H9 (cell line): ENCODE results near the gene NACC2. TPM values are rescaled to one million over a fixed set of nuclear protein-coding genes. Genes with fewer than 3 reads are reported as not detected.

Experiments used
- DNase-seq: peaks from one replicate; pipeline ENCODE4 v3.0.0-alpha.2; 2017
- H2AFZ ChIP-seq: one replicate; pipeline ENCODE4 v1.6.1; 2013; ENCODE audit warnings: mild to moderate bottlenecking, low read length, control low read depth, moderate library complexity
- H2AK5ac ChIP-seq: 2 replicates; pipeline ENCODE4 v1.6.1; 2013; ENCODE audit warnings: low read length, control low read depth, mixed read lengths; ENCODE audit not compliant: insufficient read length
- H2BK120ac ChIP-seq: one replicate; pipeline ENCODE4 v1.6.1; 2013; ENCODE audit warnings: low read depth, mild to moderate bottlenecking, low read length, control low read depth, inconsistent platforms; ENCODE audit not compliant: poor library complexity, severe bottlenecking
- H2BK12ac ChIP-seq: 2 replicates; pipeline ENCODE4 v1.6.1; 2013; ENCODE audit warnings: low read length, control low read depth, mixed read lengths, low read depth; ENCODE audit not compliant: insufficient read length
- H2BK15ac ChIP-seq: 2 replicates; pipeline ENCODE4 v1.6.1; 2013; ENCODE audit warnings: low read depth, low read length, control low read depth
- H2BK20ac ChIP-seq: one replicate; pipeline ENCODE4 v1.6.1; 2013; ENCODE audit warnings: low read depth, mild to moderate bottlenecking, low read length, control low read depth, inconsistent platforms; ENCODE audit not compliant: poor library complexity, severe bottlenecking
- H2BK5ac ChIP-seq: 2 replicates; pipeline ENCODE4 v1.6.1; 2013; ENCODE audit warnings: low read length, control low read depth, mixed read lengths; ENCODE audit not compliant: insufficient read length
- H3K14ac ChIP-seq: 2 replicates; pipeline ENCODE4 v1.6.1; 2013; ENCODE audit warnings: low read length, control low read depth; ENCODE audit not compliant: insufficient read depth
- H3K18ac ChIP-seq: 2 replicates; pipeline ENCODE4 v1.6.1; 2013; ENCODE audit warnings: low read depth, mild to moderate bottlenecking, mixed read lengths, low read length, control low read depth; ENCODE audit not compliant: insufficient read length
- H3K23ac ChIP-seq: 2 replicates; pipeline ENCODE4 v1.6.1; 2013; ENCODE audit warnings: low read length, control low read depth, mixed read lengths, low read depth; ENCODE audit not compliant: insufficient read length
- H3K23me2 ChIP-seq: 2 replicates; pipeline ENCODE4 v1.6.1; 2013; ENCODE audit warnings: low read depth, mild to moderate bottlenecking, mixed read lengths, low read length, control low read depth; ENCODE audit not compliant: insufficient read length, poor library complexity, severe bottlenecking
- H3K27ac ChIP-seq: 2 replicates; pipeline ENCODE4 v1.5.1; 2013; ENCODE audit warnings: low read length, control low read depth, mixed read lengths, low read depth; ENCODE audit not compliant: insufficient read length
- H3K27me3 ChIP-seq: 2 replicates; pipeline ENCODE4 v1.6.1; 2013; ENCODE audit warnings: low read length, control low read depth, inconsistent platforms; ENCODE audit not compliant: insufficient read depth
- H3K4ac ChIP-seq: 2 replicates; pipeline ENCODE4 v1.6.1; 2013; ENCODE audit warnings: low read depth, mild to moderate bottlenecking, control low read depth, inconsistent platforms, low read length, moderate library complexity
- H3K4me1 ChIP-seq: 2 replicates; pipeline ENCODE4 v1.6.1; 2013; ENCODE audit warnings: low read length, control low read depth, inconsistent platforms; ENCODE audit not compliant: insufficient read depth
- H3K4me2 ChIP-seq: 2 replicates; pipeline ENCODE4 v1.6.1; 2013; ENCODE audit warnings: low read length, control low read depth, mixed read lengths; ENCODE audit not compliant: insufficient read length, insufficient read depth
- H3K56ac ChIP-seq: 2 replicates; pipeline ENCODE4 v1.6.1; 2013; ENCODE audit warnings: low read depth, mild to moderate bottlenecking, mixed read lengths, low read length, control low read depth; ENCODE audit not compliant: insufficient read length
- H3K79me1 ChIP-seq: 2 replicates; pipeline ENCODE4 v1.6.1; 2013; ENCODE audit warnings: low read depth, mild to moderate bottlenecking, moderate library complexity, low read length, control low read depth, inconsistent platforms; ENCODE audit not compliant: insufficient read depth, poor library complexity, severe bottlenecking
- H3K79me2 ChIP-seq: 2 replicates; pipeline ENCODE4 v1.6.1; 2013; ENCODE audit warnings: low read length, control low read depth, inconsistent platforms; ENCODE audit not compliant: insufficient read depth
- H3K9ac ChIP-seq: 2 replicates; pipeline ENCODE4 v1.6.1; 2013; ENCODE audit warnings: low read length, control low read depth, mixed read lengths; ENCODE audit not compliant: insufficient read length; ENCODE audit errors: extremely low read depth
- H3K9me3 ChIP-seq: one replicate; pipeline ENCODE4 v1.6.1; 2013; ENCODE audit warnings: low read depth, low read length, inconsistent platforms; ENCODE audit not compliant: control insufficient read depth
- H3T11ph ChIP-seq: one replicate; pipeline ENCODE4 v1.6.1; 2013; ENCODE audit warnings: mild to moderate bottlenecking, low read length, control low read depth, inconsistent platforms
- H4K20me1 ChIP-seq: one replicate; pipeline ENCODE4 v1.6.1; 2013; ENCODE audit not compliant: control insufficient read depth, insufficient read length, insufficient read depth
- H4K5ac ChIP-seq: 2 replicates; pipeline ENCODE4 v1.6.1; 2013; ENCODE audit warnings: low read depth, mild to moderate bottlenecking, mixed read lengths, low read length, control low read depth; ENCODE audit not compliant: insufficient read length
- H4K8ac ChIP-seq: replicated peaks from 2 replicates; pipeline ENCODE4 v1.6.1; 2013; ENCODE audit warnings: low read length, control low read depth, mixed read lengths, low read depth; ENCODE audit not compliant: insufficient read length
- H4K91ac ChIP-seq: 2 replicates; pipeline ENCODE4 v1.6.1; 2013; ENCODE audit warnings: low read depth, mild to moderate bottlenecking, moderate library complexity, mixed read lengths, low read length, control low read depth; ENCODE audit not compliant: insufficient read length
- H3K27ac Mint-ChIP-seq, 3 experiments: 2 replicates in 2 of 3; 3 replicates in 1 of 3; pipeline ENCODE4 v1.8.0; 2020 to 2021; ENCODE audit warnings: mixed read lengths in 3 of 3, mild to moderate bottlenecking in 1 of 3, moderate library complexity in 1 of 3
- H3K27me3 Mint-ChIP-seq: 2 replicates; pipeline ENCODE4 v1.8.0; 2021; ENCODE audit warnings: low read depth, mild to moderate bottlenecking, moderate library complexity, mixed read lengths
- H3K36me3 Mint-ChIP-seq, 3 experiments: 2 replicates in 2 of 3; 3 replicates in 1 of 3; pipeline ENCODE4 v1.8.0; 2020 to 2021; ENCODE audit warnings: low read depth in 3 of 3, mixed read lengths in 3 of 3; ENCODE audit not compliant: insufficient read depth in 1 of 3
- H3K4me1 Mint-ChIP-seq, 2 experiments: 2 replicates each; pipeline ENCODE4 v1.8.0; 2020; ENCODE audit warnings: mixed read lengths in 2 of 2
- H3K4me3 Mint-ChIP-seq, 2 experiments: 2 replicates in 1 of 2; 3 replicates in 1 of 2; pipeline ENCODE4 v1.8.0; 2020 to 2021; ENCODE audit warnings: mild to moderate bottlenecking in 2 of 2, mixed read lengths in 2 of 2, moderate library complexity in 1 of 2
- H3K9me3 Mint-ChIP-seq, 2 experiments: 2 replicates in 1 of 2; 3 replicates in 1 of 2; pipeline ENCODE4 v1.8.0; 2020; ENCODE audit warnings: mild to moderate bottlenecking in 2 of 2, mixed read lengths in 2 of 2, moderate library complexity in 1 of 2
- WGBS: extraction: QIAGEN DNeasy Blood & Tissue Kit; methylation state at CpG from one replicate; pipeline ENCODE4 v1.1.7; 2013; ENCODE audit warnings: missing lambda C conversion rate, low lambda C conversion rate, mixed read lengths; ENCODE audit not compliant: insufficient read length; ENCODE audit errors: extremely low coverage; 5-methylcytosine and 5-hydroxymethylcytosine counted together
- total RNA-seq: library from RNA; stranded (reverse); gene quantifications from 2 replicates; pipeline ENCODE4 v1.2.1, GENCODE V29; 2021
- TF ChIP-seq, protein P1 (sequence below): fragments of 200-600 bp; sonication (generic); conservative IDR thresholded peaks from 3 replicates; pipeline ENCODE4 v1.8.0; 2021; ENCODE audit warnings: antibody characterized with exemption, mild to moderate bottlenecking

Gene NACC2
- total RNA-seq, 1 experiment from 2014 or later: 11.5 TPM

- no peak overlapping the region for H2AK5ac ChIP-seq
- peak overlapping the region in 1 of 3 experiments; percentile 38; a peak in 1 of 7 replicates for H3K27ac Mint-ChIP-seq
Observed at GRCh38 chr9:136048560-136049411, 46.3 kb downstream of the NACC2 start.

More at GRCh38 chr9:136048560-136049411, 46.3 kb downstream of the NACC2 start:
- Histone ChIP-seq H4K91ac (no peak overlapping the region), H3K27ac (no peak overlapping the region), H3K23ac (no peak overlapping the region), H2BK20ac (no peak overlapping the region), H2AFZ (no peak overlapping the region), H3K79me2 (no peaks in the 10 kb centered on the region), H3K56ac (no peak overlapping the region), H3K14ac (no peak overlapping the region), H3K4me1 (no peaks in the 10 kb centered on the region), H2BK120ac (no peak overlapping the region), H3K79me1 (no peaks in the 10 kb centered on the region), H3K23me2 (peaks cover 7% of the 10 kb centered on the region), H4K5ac (no peak overlapping the region), H3K4me2 (no peak overlapping the region), H3K18ac (no peak overlapping the region), H2BK15ac (no peak overlapping the region), H3K9me3 (no peaks in the 10 kb centered on the region), H3K4ac (no peak overlapping the region), H4K8ac (no peak overlapping the region), H2BK5ac (no peak overlapping the region), H3K9ac (no peak overlapping the region), H2BK12ac (no peak overlapping the region), H3K27me3 (no peaks in the 10 kb centered on the region), H3T11ph (no peak overlapping the region), H4K20me1 (no peaks in the 10 kb centered on the region)
- H3K4me3 Mint-ChIP-seq: peak overlapping the region in 1 of 2 experiments; percentile 17; a peak in 1 of 5 replicates
- H3K27me3 Mint-ChIP-seq: no peaks in the 10 kb centered on the region
- no CpG with 5 or more reads among the region's 30 CpGs for WGBS
- peaks cover 0 to 12% (median 0%) of the 10 kb centered on the region in 3 experiments; a peak in 1 of 7 replicates for H3K36me3 Mint-ChIP-seq
- TF ChIP-seq, protein P1, sequence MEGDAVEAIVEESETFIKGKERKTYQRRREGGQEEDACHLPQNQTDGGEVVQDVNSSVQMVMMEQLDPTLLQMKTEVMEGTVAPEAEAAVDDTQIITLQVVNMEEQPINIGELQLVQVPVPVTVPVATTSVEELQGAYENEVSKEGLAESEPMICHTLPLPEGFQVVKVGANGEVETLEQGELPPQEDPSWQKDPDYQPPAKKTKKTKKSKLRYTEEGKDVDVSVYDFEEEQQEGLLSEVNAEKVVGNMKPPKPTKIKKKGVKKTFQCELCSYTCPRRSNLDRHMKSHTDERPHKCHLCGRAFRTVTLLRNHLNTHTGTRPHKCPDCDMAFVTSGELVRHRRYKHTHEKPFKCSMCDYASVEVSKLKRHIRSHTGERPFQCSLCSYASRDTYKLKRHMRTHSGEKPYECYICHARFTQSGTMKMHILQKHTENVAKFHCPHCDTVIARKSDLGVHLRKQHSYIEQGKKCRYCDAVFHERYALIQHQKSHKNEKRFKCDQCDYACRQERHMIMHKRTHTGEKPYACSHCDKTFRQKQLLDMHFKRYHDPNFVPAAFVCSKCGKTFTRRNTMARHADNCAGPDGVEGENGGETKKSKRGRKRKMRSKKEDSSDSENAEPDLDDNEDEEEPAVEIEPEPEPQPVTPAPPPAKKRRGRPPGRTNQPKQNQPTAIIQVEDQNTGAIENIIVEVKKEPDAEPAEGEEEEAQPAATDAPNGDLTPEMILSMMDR: no peak
- no peak for DNase-seq
- no peaks in the 10 kb centered on the region for H3K9me3 Mint-ChIP-seq
- peaks cover 11 to 20% of the 10 kb centered on the region in 2 experiments for H3K4me1 Mint-ChIP-seq
